AG04449 (cell line): ENCODE measurements around the gene EXD3.
A peak's percentile ranks its signal among the peaks of the same experiment; 100 is the strongest.
"Not testable (repeated sequence)": the region's sequence is repeated elsewhere in the genome, so short reads cannot be mapped to it uniquely, and the experiment has no call there.

Experiments
- CTCF ChIA-PET: fragments of 350-600 bp; formaldehyde crosslinking; extraction: SDS; loops from one replicate; lab custom pipeline; 2021; ENCODE audit warnings: antibody characterized with exemption; lab: Yijun Ruan, JAX
- POLR2A ChIA-PET: fragments of 400-600, 350-600 bp; formaldehyde crosslinking; extraction: SDS; loops from one replicate; lab custom pipeline; 2020; ENCODE audit warnings: antibody characterized with exemption, inconsistent platforms; lab: Yijun Ruan, JAX
- DNase-seq: peaks from one replicate; pipeline ENCODE4 v3.0.0-alpha.2; 2010; ENCODE audit warnings: low read depth, low spot score
- H3K4me3 ChIP-seq: 2 replicates; pipeline ENCODE4 v1.5.1; 2011; ENCODE audit warnings: low read depth, mild to moderate bottlenecking, control low read depth, low read length
- TF ChIP-seq, protein P1 (sequence below): IDR thresholded peaks from one replicate; pipeline ENCODE4 v1.5.1; 2011; ENCODE audit warnings: mild to moderate bottlenecking, moderate library complexity, low read length, control low read depth, inconsistent platforms; ENCODE audit not compliant: insufficient read depth; ENCODE audit errors: missing control alignments

The EXD3 gene

GRCh38 chr9:137262909-137263285, 160.1 kb downstream of the EXD3 start:
- ChIA-PET CTCF (interaction anchor here (1.1 to 1.3 kb wide), 4 partner anchors 8 to 86 kb away, joined by 3 read pairs; no protein-coding TSS in a partner anchor), POLR2A (interaction anchor here (1.2 kb wide), 1 partner anchor 22 kb away, joined by 5 read pairs; no protein-coding TSS in a partner anchor)
- no peak for DNase-seq
- no peak overlapping the region for H3K4me3 ChIP-seq
- TF ChIP-seq, protein P1, sequence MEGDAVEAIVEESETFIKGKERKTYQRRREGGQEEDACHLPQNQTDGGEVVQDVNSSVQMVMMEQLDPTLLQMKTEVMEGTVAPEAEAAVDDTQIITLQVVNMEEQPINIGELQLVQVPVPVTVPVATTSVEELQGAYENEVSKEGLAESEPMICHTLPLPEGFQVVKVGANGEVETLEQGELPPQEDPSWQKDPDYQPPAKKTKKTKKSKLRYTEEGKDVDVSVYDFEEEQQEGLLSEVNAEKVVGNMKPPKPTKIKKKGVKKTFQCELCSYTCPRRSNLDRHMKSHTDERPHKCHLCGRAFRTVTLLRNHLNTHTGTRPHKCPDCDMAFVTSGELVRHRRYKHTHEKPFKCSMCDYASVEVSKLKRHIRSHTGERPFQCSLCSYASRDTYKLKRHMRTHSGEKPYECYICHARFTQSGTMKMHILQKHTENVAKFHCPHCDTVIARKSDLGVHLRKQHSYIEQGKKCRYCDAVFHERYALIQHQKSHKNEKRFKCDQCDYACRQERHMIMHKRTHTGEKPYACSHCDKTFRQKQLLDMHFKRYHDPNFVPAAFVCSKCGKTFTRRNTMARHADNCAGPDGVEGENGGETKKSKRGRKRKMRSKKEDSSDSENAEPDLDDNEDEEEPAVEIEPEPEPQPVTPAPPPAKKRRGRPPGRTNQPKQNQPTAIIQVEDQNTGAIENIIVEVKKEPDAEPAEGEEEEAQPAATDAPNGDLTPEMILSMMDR, result no peak

GRCh38 chr9:137262173-137262908, 160.6 kb downstream of the EXD3 start:
- TF ChIP-seq, protein P1, result peak; percentile 18
- DNase-seq, H3K4me3 ChIP-seq: not testable (repeated sequence)
- POLR2A ChIA-PET, result interaction anchor here (1.2 kb wide), 1 partner anchor 22 kb away, joined by 5 read pairs; no protein-coding TSS in a partner anchor
- CTCF ChIA-PET, result interaction anchor here (0.6 to 1.6 kb wide), 9 partner anchors 9 to 165 kb away, joined by 3 to 7 read pairs (median 3); partner anchors contain the start of gene TOR4A
